ENCODE data around the gene SCFD2.

Gene SCFD2

DNA sequence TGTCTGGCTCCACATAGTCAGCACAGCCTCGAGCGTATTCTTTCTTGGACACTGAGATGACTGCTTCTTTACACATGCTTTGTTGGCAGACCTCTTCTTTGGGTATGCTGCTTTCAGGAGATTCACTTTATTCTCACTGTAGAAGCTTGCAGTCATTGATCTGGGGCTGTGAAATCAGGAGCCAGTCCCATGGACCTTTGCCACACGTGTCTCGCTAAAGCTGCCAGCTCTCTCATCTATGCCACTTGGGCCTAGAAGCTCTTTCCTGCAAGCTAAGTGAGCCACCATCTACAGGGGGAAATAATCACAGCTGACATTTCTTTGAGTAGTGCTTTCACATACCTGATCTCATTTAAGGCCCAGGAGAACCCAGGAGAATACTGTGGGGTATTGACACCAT lies 498.7 kb downstream of the SCFD2 start:
- DNase-seq (ENCODE audit: low read depth), result no peak
- TF ChIP-seq CTCF (conservative IDR thresholded peaks at IDR 0.05; ENCODE audit: low read length), result no peak
- H3K4me3 ChIP-seq (ENCODE audit: low read length), result no peak overlapping the region

DNA sequence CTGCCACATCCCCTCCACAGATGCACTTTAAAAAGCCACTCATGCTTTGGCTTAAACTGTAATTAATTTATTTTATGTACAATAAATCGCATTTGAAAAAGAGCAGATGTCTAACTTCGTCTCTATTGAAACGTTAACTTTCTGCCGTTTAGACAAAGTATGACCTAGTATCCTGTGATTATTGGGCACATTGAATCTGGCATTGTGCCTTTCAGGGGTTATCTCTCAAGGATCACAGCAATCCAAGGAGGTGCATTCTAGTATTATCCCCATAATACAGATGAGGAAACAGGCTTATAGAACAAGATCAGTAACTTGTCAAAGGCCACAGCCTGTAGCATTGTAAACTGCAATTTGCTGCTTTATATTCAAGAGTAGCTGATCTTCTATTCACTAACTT lies 499.1 kb downstream of the SCFD2 start:
- no peak for DNase-seq (ENCODE audit: low read depth)
- TF ChIP-seq CTCF (conservative IDR thresholded peaks at IDR 0.05; ENCODE audit: low read length), result no peak
- no peak overlapping the region for H3K4me3 ChIP-seq (ENCODE audit: low read length)

DNA sequence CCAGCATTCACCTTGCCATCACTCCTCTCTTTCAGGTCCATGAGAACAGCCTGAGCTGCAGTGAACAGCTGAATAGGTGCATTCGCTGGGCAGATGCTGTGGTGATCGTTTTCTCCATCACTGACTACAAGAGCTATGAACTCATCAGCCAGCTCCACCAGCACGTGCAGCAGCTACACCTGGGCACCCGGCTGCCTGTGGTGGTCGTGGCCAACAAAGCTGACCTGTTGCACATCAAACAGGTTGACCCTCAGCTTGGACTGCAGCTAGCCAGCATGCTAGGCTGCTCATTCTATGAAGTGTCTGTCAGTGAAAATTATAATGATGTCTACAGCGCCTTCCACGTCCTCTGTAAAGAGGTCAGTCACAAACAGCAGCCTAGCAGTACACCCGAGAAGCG lies 500.6 kb downstream of the SCFD2 start:
- DNase-seq (ENCODE audit: low read depth), result no peak
- TF ChIP-seq CTCF (conservative IDR thresholded peaks at IDR 0.05; ENCODE audit: low read length), result no peak
- H3K4me3 ChIP-seq (ENCODE audit: low read length), result no peak overlapping the region

GRCh38 chr4:52864793-52865192 lies 501.1 kb downstream of the SCFD2 start:
- no peak for TF ChIP-seq CTCF (conservative IDR thresholded peaks at IDR 0.05; ENCODE audit: low read length)
- DNase-seq (ENCODE audit: low read depth), result peak; percentile 35
- no peak overlapping the region for H3K4me3 ChIP-seq (ENCODE audit: low read length)

DNA sequence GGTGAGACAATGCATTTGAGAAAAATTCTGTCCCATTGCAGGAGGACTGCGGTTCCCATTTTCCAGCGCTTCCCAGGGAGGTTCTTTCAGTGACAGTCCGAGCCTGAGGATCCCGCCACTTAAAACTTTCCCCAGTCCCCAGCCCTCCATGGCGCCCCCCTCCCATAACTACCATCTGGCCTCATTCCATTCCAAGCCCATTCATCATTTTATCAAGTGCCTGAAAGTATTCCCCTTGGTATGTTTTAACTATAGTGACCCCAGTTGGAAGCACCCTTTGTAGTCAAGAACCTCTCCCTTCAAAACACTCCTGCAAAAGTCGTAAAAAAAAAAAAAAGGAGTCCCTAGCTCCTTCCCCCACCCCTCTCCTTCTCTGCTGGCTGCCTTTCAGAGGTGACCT lies 502.5 kb downstream of the SCFD2 start:
- DNase-seq (ENCODE audit: low read depth), result no peak
- no peak for TF ChIP-seq CTCF (conservative IDR thresholded peaks at IDR 0.05; ENCODE audit: low read length)
- peak overlapping the region; percentile 62 for H3K4me3 ChIP-seq (ENCODE audit: low read length)

DNA sequence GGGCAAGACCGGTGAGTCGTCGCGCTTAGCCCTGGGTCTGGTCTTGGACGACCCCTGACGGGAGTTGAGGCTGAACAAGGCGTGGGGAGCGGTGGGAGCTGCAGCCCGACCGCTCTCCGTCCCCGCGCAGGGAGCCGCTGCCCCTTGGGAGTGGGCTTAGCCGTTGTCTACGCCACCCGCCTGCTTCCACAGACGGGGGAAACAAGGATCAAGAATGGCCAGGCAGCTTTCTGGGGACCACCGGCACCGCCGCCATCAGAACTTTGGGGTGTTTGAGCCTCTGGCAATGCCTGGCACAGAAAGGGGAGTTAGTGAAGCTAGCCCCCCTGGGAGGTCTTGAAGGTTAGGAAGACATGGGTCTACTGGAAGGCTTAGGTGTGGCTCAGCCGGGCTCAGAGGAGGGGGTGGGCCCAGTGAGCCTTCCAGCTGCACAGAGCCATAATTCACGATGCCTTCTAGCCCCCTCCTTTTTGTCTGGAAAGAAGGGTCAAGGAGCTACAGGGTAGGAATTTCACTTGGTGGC lies 503.2 kb downstream of the SCFD2 start:
- no peak for DNase-seq (ENCODE audit: low read depth)
- TF ChIP-seq CTCF (conservative IDR thresholded peaks at IDR 0.05; ENCODE audit: low read length), result no peak

DNA sequence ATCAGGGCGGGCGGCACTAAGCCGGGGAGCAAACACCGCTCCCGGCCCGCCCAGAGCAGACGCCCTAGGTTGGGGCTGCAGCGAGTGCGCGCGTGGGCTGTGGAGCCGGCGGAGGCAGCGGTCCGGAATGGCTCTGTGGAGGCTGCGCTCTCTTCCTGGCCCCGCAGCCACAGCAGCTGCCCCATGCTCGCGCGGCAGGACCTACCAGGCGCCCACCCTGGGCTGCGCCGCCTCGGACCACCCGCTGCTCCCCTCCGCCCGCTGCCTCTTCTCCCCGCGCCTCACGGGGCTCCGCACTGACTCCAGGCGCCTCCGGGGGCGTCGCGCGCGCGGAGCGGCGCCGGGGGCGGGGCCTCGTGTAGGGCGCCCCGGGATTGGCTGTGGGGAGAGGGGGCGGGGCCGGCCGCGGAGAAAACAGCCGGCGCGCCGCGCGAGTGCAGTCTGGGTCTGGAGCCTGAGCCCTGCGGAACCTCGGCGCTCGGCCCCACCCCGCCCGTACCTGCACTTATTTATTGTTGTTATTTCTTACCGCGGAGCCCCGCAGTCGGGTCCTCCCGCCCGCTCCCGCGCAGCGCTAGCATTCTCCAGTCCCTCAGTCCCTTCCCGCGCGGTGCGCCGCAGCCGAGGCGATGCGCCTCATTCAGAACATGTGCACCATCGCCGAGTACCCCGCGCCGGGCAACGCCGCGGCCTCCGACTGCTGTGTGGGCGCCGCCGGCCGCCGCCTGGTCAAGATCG lies 503.8 kb downstream of the SCFD2 start, which contains the start of gene RASL11B:
Gene RASL11B (plus strand): TSS at position 439 of the 738 bp plus-strand sequence. CDS start 191 bp downstream, at position 630.
- DNase-seq (ENCODE audit: low read depth), result peak; percentile 54
- H3K4me3 ChIP-seq (ENCODE audit: low read length), result peak within 1 kb of the TSS; percentile 66
- no peak for TF ChIP-seq CTCF (conservative IDR thresholded peaks at IDR 0.05; ENCODE audit: low read length)

More for the DNA sequence above, 503.2 kb downstream of the SCFD2 start:
- H3K4me3 ChIP-seq (ENCODE audit: low read length), result peak overlapping the region; percentile 62

Data from AG10803 (cell line).